NCI-H187 treated with DMSO at 0.1 percent for 48 hours (cell line): ENCODE results near the gene MYL11.
"Not testable (repeated sequence)": the region's sequence is repeated elsewhere in the genome, so short reads cannot be mapped to it uniquely, and the experiment has no call there.

Source experiments
- DNase-seq: peaks from one replicate; lab custom pipeline; 2025; lab: John Stamatoyannopoulos, UW

Gene MYL11, protein sequence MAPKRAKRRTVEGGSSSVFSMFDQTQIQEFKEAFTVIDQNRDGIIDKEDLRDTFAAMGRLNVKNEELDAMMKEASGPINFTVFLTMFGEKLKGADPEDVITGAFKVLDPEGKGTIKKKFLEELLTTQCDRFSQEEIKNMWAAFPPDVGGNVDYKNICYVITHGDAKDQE

GRCh38 chr16:30374538-30374937, at the start of gene MYL11:
Gene MYL11, plus strand, starts transcription at chr16:30374802. Its CDS starts 56 bp downstream, at chr16:30374858.
- DNase-seq, result no peak

- not testable (repeated sequence) for DNase-seq
Observed at GRCh38 chr16:30334473-30334989, 40.1 kb upstream of the MYL11 start.

GRCh38 chr16:30335028-30335597, 39.5 kb upstream of the MYL11 start:
- not testable (repeated sequence) for DNase-seq

DNA sequence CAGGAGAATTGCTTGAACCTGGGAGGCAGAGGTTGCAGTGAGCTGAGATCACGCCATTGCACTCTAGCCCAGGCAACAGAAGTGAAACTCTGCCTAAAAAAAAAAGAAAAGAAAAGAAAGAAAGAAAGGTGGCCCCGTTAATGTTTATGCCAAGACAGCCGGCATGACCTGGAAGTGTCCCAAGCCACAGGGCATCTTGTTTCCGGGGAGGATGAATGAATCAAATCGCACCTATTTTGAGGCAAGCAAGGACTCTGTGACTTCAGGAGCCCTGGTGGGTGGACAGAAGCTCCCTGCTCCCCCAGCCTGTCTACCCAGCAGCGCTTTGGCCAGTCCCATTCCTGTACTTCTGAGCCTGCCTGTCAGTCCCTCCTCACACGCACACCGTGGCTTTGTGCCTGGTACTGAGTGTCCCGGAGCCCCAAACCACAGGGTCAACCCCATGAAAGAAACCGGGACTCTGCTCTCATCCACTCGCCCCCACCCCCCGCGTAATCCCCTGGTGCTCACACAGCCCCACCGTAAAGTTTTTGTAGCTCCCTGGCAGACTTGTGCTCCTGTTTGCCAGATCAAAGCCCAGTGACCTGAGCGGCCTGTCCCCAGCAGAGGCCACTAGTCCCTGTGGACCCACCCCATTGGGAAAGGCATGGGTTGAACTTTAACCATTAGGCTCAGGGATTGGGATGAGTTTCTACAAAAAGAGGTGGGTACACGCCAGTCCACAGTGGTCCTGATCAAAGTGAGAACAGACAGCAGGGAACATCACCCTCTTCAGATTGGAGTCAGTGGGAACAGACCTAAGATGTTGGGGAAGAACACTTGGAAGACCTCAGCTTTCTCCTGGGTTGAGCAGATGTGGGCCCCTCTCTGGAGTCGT, 38.8 kb upstream of the MYL11 start:
- DNase-seq, result no peak

DNA sequence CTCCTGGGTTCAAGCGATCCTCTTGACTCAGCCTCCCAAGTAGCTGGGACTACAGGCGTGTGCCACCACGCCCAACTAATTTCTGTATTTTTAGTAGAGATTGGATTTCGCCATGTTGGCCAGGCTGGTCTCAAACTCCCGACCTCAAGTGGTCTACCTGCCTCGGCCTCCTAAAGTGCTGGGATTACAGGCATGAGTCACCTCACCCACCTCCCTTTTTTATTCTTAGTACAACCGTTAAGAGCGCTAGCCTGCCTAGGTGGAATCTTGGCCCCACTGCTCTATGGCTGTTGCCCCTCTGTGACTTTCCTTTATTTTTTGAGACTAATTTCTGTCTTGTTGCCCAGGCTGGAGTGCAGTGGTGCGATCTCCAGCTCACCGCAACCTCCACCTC, 36.6 kb upstream of the MYL11 start:
- not testable (repeated sequence) for DNase-seq

- not testable (repeated sequence) for DNase-seq
Observed at GRCh38 chr16:30338715-30339114, 35.9 kb upstream of the MYL11 start.

GRCh38 chr16:30340621-30341020, 34.0 kb upstream of the MYL11 start:
- DNase-seq, result no peak

GRCh38 chr16:30341971-30342370, 32.6 kb upstream of the MYL11 start:
- not testable (repeated sequence) for DNase-seq

GRCh38 chr16:30342751-30343490, 31.7 kb upstream of the MYL11 start:
- DNase-seq, result no peak

DNA sequence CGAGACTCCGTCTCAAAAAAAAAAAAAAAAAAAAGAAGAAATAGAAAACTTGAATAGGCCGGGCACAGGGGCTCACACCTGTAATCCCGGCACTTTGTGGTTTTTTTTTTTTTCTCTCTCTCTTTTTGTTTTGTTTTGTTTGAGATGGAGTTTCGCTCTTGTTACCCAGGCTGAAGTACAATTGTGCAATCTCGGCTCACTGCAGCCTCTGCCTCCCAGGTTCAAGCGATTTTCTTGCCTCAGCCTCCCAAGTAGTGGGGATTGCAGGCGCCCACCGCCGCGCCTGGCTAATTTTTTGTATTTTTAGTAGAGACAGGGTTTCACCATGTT, 31.1 kb upstream of the MYL11 start:
- not testable (repeated sequence) for DNase-seq

GRCh38 chr16:30346286-30346685, 28.3 kb upstream of the MYL11 start:
- DNase-seq, result no peak

DNA sequence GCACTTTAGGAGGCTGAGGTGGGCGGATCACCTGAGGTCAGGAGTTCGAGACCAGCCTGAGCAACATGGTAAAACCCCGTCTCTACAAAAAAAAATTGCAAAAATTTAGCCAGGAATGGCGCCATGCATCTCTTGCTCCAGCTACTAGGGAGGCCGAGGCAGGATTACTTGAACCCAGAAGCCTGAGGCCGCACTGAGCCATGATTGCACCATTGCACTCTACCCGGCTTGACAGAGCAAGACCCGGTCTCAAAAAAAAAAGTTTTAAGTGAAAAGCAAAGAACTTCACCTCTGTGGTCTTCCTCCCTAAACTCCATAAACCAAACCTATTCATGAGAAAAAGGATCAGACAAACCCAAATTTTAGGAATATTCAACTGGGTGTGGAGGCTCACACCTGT, 26.5 kb upstream of the MYL11 start:
- no peak for DNase-seq

- DNase-seq, result no peak
Observed at GRCh38 chr16:30348929-30349328, 25.7 kb upstream of the MYL11 start.

GRCh38 chr16:30349675-30350074, 24.9 kb upstream of the MYL11 start:
- no peak for DNase-seq

DNA sequence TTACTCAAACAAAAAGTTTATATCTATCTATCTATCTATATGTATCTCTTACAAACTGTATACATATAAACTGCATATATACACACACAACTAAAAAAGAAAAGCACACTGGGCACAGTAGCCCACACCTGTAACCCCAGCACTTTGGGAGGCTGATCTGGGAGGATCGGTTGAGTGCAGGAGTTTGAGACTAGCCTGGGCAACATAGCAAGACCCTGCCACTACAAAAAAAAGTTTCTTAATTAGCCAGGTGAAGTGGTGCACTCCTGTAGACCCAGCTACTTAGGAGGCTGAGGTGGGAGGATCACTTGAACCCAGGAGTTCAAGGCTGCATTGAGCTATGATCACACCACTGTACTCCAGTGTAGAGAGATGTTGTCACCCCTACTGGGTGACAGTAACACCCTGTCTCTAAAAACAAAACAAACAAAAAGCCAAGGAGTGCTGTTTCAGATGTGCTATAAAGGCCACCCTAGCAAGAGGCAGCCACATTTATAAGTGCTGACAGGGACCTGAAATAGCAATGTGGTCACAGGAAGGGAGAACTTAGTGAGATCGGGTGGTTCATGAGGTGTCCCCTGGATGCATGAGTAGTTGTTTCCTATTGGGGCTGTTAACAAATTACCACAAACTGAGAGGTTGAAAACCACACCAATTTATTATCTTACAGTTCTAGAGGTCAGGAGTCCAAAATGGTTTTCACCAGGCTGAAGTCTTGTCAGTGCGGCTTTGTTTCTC, 24.3 kb upstream of the MYL11 start:
- no peak for DNase-seq

GRCh38 chr16:30351001-30351441, 23.6 kb upstream of the MYL11 start:
- no peak for DNase-seq

DNA sequence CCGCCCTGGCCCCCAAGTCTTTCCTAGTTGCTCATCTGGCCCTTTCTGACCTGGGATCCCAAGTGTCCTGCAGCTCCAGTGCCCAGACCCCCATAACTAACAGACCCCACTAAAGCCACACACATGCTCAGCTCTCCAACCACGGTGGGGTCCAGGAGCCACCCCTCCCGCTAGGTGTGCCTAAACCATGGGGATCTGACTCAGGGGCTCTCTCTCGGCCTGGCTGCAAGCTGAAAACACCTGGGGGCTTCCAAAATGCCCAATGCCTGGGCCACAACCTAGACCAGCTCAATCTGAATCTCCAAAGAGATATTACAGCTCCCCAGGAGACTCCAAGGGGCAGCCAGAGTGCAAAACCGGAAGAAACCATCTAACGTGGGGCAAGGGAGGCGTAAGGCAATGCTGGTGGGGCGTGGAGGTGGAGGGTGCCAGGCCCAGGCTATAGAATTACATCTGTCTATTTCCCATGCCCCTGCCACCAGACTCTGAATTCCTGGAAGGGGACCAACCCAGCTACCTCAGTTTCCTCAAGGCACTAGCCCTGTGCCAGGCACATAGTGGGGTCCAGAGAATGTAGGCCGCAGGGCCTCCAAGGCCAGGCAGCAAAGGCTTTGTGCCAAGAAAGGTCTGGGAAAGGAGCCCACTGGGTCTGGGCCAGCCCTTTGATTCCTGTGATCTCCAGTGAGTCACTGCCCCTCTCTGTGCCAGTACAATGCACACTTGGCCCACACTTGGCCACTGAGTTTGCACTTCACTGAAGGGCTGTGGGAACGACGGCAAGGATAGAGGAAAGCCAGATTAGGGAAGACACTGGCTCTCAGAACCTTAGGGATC, 22.8 kb upstream of the MYL11 start:
- DNase-seq, result no peak

GRCh38 chr16:30352488-30353401, 21.9 kb upstream of the MYL11 start:
- no peak for DNase-seq

DNA sequence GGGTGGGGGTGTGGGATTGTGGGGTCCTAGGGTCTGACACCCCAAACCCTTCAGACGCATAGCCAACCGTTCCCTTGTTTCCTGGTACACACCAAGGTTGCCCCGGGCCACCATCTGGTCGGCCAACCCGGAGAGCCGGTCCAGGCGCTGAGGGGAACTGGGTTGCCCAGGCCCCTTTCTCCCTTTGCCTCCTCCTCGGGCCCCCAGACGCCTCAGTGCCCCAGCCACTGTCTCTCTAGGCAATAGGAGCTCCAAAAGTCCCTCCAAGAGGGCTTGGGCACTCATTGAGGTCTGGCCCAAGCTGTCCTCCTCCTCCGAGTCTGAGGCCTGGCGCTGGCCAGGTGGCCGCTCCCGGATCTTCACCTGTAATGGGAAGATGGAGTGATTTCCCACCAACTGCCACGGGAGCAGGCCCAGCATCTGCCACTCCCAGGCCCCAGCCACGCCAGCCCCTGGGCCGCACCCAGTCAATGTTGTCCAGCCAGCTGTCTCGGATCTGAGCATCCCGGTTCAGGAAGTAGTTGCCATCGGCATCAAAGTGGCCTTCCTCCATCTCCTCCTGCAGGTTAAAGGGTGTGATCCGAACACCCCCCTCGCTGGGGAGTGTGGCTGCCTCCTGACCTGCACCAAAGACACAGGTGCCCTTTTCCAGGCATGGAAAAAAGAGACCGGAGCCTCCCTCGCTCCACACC, 21.0 kb upstream of the MYL11 start:
- DNase-seq, result no peak
